ENCODE results near the gene CDH16.
"Not testable (repeated sequence)": the region's sequence is repeated elsewhere in the genome, so short reads cannot be mapped to it uniquely, and the experiment has no call there.

Gene CDH16

GRCh38 chr16:66955363-66956153 lies 36.9 kb upstream of the CDH16 start:
- H3K4me1 ChIP-seq (ENCODE audit: control insufficient read depth, insufficient read depth, low read length); H3K4me3 ChIP-seq (ENCODE audit: low read depth, low read length); POLR2A ChIA-PET; H3K9me3 ChIP-seq (ENCODE audit: control insufficient read depth, insufficient read depth, low read depth, low read length); H3K27ac ChIP-seq (ENCODE audit: extremely low read depth, low read depth, low read length); H3K36me3 ChIP-seq (ENCODE audit: control insufficient read depth in 2 of 2, insufficient read depth in 1 of 2, low read length in 2 of 2): not testable (repeated sequence)
- CTCF ChIA-PET = interaction anchor here (0.8 to 3.0 kb wide), 3 partner anchors 16 to 58 kb away, joined by 3 to 13 read pairs (median 3); no protein-coding TSS in a partner anchor

GRCh38 chr16:66954097-66954659 lies 35.5 kb upstream of the CDH16 start:
- Histone ChIP-seq H3K36me3 (ENCODE audit: control insufficient read depth in 2 of 2, insufficient read depth in 1 of 2, low read length in 2 of 2) (no peaks in the 10 kb centered on the region), H3K9me3 (ENCODE audit: control insufficient read depth, insufficient read depth, low read depth, low read length) (no peaks in the 10 kb centered on the region), H3K4me1 (ENCODE audit: control insufficient read depth, insufficient read depth, low read length) (no peaks in the 10 kb centered on the region), H3K4me3 (ENCODE audit: low read depth, low read length) (no peak overlapping the region), H3K27ac (ENCODE audit: extremely low read depth, low read depth, low read length) (no peak overlapping the region)
- ChIA-PET CTCF (interaction anchor here (0.6 to 1.6 kb wide), 34 partner anchors 11 to 1432 kb away, joined by 3 to 12 read pairs (median 4); partner anchors contain the start of gene NOL3), POLR2A (no interaction called here)
- TF ChIP-seq ZNF792 (tag by site-specific recombination; IDR thresholded peaks at IDR 0.05) = peak; percentile 99
- peak; percentile 85 for TF ChIP-seq ZNF654 (tag by site-specific recombination; IDR thresholded peaks at IDR 0.05; ENCODE audit: low read depth)
- no peak for TF ChIP-seq GLI2 (tag by site-specific recombination; IDR thresholded peaks at IDR 0.05; ENCODE audit: borderline replicate concordance, low read depth)
- no peak for TF ChIP-seq ZNF362 (tag by site-specific recombination; IDR thresholded peaks at IDR 0.05)
- no peak for TF ChIP-seq ZNF266 (tag by site-specific recombination; IDR thresholded peaks at IDR 0.05; ENCODE audit: low read depth)
- TF ChIP-seq TSHZ1 (tag by site-specific recombination; IDR thresholded peaks at IDR 0.05; ENCODE audit: borderline replicate concordance) = no peak
- no peak for TF ChIP-seq ZNF175 (tag by site-specific recombination; IDR thresholded peaks at IDR 0.05)
- 0 out of 2 replicates have a peak, but pooled peaks have one; percentile 40 for TF ChIP-seq ZSCAN30 (tag by site-specific recombination; IDR thresholded peaks at IDR 0.05)
- no peak for TF ChIP-seq ZNF692 (tag by site-specific recombination; IDR thresholded peaks at IDR 0.05)
- no peak for TF ChIP-seq ZNF311 (tag by site-specific recombination; IDR thresholded peaks at IDR 0.05; ENCODE audit: borderline replicate concordance)
- TF ChIP-seq ZNF530 (tag by site-specific recombination; IDR thresholded peaks at IDR 0.05; ENCODE audit: low read depth) = no peak
- TF ChIP-seq ZNF404 (tag by site-specific recombination; IDR thresholded peaks at IDR 0.05) = no peak
- peak; percentile 56; the same call in 1 of the 2 replicates for TF ChIP-seq CTCF (tag by site-specific recombination; IDR thresholded peaks at IDR 0.05)
- TF ChIP-seq ZBTB10 (tag by site-specific recombination; IDR thresholded peaks at IDR 0.05) = no peak
- no peak for TF ChIP-seq ZNF768 (tag by site-specific recombination; IDR thresholded peaks at IDR 0.05)
- peak; percentile 67; the same call in 1 of the 2 replicates for TF ChIP-seq ZNF449 (tag by site-specific recombination; IDR thresholded peaks at IDR 0.05)
- TF ChIP-seq ZNF529 (tag by site-specific recombination; IDR thresholded peaks at IDR 0.05; ENCODE audit: insufficient replicate concordance) = no peak
- no peak for TF ChIP-seq GFI1B (tag by site-specific recombination; IDR thresholded peaks at IDR 0.05)

Measured in HEK293 (cell line).